Inflammatory macrophage treated with lipopolysaccharide for 1 hour (primary cell): ENCODE results near the gene FAM72B.
"Not testable (repeated sequence)": the region's sequence is repeated elsewhere in the genome, so short reads cannot be mapped to it uniquely, and the experiment has no call there.

Experiments
- DNase-seq, 2 donors: peaks; one replicate each; pipeline ENCODE4 v3.0.0-alpha.2; 2020 to 2022

The FAM72B gene

GRCh38 chr1:121199763-121200162, 15.6 kb upstream of the FAM72B start:
- DNase-seq: not testable (repeated sequence)

- DNase-seq: not testable (repeated sequence)
Observed at GRCh38 chr1:121197095-121197882, 13.1 kb upstream of the FAM72B start.

GRCh38 chr1:121192512-121192911, 8.4 kb upstream of the FAM72B start:
- not testable (repeated sequence) for DNase-seq

GRCh38 chr1:121187914-121188313, 3.8 kb upstream of the FAM72B start:
- not testable (repeated sequence) for DNase-seq

GRCh38 chr1:121186191-121186590, 2.1 kb upstream of the FAM72B start:
- DNase-seq: not testable (repeated sequence)

- not testable (repeated sequence) for DNase-seq
Observed at GRCh38 chr1:121185140-121185708, 1.1 kb upstream of the FAM72B start.

GRCh38 chr1:121183867-121184266, 273 bp downstream of the FAM72B start:
- DNase-seq: not testable (repeated sequence)

GRCh38 chr1:121178197-121178596, 5.9 kb downstream of the FAM72B start:
- not testable (repeated sequence) for DNase-seq

GRCh38 chr1:121176649-121177048, 7.5 kb downstream of the FAM72B start:
- DNase-seq: not testable (repeated sequence)

- not testable (repeated sequence) for DNase-seq
Observed at GRCh38 chr1:121168152-121168668, 15.9 kb downstream of the FAM72B start.

- not testable (repeated sequence) for DNase-seq
Observed at GRCh38 chr1:121167225-121167738, 16.9 kb downstream of the FAM72B start.

GRCh38 chr1:121165296-121165695, 18.8 kb downstream of the FAM72B start:
- DNase-seq: peak in 1 of 2 donors; percentile 10

- peak; percentile 57 to 60 for DNase-seq
Observed at GRCh38 chr1:121163850-121164757, 20.0 kb downstream of the FAM72B start.

- DNase-seq: not testable (repeated sequence)
Observed at GRCh38 chr1:121161199-121161901, 22.8 kb downstream of the FAM72B start.

GRCh38 chr1:121160118-121160517, 24.0 kb downstream of the FAM72B start:
- DNase-seq: not testable (repeated sequence)

GRCh38 chr1:121157609-121158008, 26.5 kb downstream of the FAM72B start:
- not testable (repeated sequence) for DNase-seq

GRCh38 chr1:121156958-121157603, 27.1 kb downstream of the FAM72B start:
- not testable (repeated sequence) for DNase-seq

- DNase-seq: peak in 1 of 2 donors; percentile 43
Observed at GRCh38 chr1:121155671-121156358, 28.3 kb downstream of the FAM72B start.

GRCh38 chr1:121154811-121155210, 29.3 kb downstream of the FAM72B start:
- DNase-seq: not testable (repeated sequence)

GRCh38 chr1:121152788-121153187, 31.4 kb downstream of the FAM72B start:
- DNase-seq: not testable (repeated sequence)

- not testable (repeated sequence) for DNase-seq
Observed at GRCh38 chr1:121151294-121151693, 32.8 kb downstream of the FAM72B start.
